Stimulated activated naive CD4-positive, alpha-beta T cell treated with Interleukin-2 at 50 U/mL for 16 hours (primary cell): ENCODE measurements around the gene INO80E.

Source experiments
- DNase-seq: peaks from one replicate; lab custom pipeline; 2025; lab: John Stamatoyannopoulos, UW

INO80E gene

DNA sequence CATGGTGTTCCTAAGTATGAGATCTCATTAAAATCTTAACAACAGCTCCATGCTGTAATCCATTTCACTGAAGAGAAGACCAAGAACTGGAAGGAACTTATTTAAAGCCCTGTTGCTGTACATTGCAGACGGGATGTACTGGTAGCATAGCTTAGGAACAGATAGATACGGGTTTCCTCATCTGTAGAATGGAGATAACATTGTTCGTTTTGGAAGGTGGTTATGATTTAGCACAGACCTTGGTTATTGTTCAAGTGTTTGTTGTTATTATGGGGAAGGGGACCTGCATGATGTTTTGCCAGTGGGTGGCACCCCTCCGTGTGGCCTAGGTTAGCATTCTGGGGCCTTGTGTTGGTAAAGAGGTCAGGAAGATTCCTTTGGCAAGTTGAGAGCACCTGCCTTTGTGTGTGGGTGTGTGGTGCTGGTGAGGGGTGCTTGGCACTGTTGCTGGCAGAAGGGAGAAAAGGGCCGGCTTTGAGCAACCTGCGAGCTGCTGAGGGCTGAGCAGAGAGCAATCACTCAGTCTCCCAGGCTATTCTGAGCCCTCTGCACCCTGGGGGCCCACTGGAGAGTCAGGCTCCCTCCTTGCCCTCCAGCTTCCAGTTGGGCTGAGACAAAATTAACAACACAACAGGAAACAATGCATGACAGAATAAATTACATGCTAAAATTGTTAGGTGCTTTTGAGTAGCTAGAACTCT is 20.1 kb upstream of the INO80E start:
- no peak for DNase-seq

GRCh38 chr16:29977063-29977825 is 18.8 kb upstream of the INO80E start:
- no peak for DNase-seq

DNA sequence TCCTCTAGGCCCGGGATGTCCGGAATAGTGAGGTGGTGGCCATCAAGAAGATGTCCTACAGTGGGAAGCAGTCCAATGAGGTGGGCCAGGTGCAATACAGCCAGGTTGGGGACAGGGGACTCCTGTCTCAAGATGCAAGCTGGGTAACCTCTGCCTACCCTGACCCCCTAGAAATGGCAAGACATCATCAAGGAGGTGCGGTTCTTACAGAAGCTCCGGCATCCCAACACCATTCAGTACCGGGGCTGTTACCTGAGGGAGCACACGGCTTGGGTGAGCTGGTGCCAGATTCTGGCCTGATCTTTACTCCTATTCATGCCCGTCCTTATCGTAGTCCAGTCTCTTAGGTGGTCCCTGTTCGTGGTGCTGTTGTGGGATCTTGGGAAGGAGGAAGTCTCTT is 18.0 kb upstream of the INO80E start:
- DNase-seq: no peak

GRCh38 chr16:29978564-29979270 is 17.3 kb upstream of the INO80E start:
- no peak for DNase-seq

GRCh38 chr16:29982560-29983419 is 13.3 kb upstream of the INO80E start:
- DNase-seq: no peak

- DNase-seq: no peak
Observed at GRCh38 chr16:29983420-29984136, 12.5 kb upstream of the INO80E start.

DNA sequence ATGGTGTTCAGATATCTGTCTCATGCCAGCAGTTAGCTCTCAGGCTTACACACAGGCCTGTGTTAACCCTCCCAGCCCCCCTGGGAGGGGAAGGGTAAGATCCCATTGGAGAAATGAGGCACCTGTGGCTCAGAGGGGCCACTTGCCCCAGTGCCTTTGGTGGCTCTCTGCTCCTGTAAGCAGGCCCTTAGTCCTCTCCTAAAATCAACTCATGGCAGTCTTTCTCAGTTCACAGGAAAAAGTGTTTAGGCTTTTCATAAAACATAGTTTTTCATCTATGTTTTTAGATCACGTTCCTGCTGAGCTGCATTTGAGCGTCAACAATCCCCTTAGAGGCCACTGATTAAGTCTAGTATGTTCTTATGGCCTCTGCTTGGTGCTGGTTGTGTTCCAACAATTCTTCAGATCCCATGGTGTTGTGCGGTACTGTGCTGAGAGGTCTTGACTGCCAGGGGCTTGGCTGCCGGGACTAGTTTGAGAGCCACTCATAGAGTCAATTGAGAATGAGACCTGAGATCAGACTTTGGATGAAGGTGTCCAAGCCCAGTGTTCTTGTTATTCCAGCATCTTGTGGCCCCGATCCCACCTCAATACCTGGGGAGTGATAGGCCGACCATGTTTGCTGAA is 11.8 kb upstream of the INO80E start:
- no peak for DNase-seq

- DNase-seq: no peak
Observed at GRCh38 chr16:29984764-29985147, 11.3 kb upstream of the INO80E start.

DNA sequence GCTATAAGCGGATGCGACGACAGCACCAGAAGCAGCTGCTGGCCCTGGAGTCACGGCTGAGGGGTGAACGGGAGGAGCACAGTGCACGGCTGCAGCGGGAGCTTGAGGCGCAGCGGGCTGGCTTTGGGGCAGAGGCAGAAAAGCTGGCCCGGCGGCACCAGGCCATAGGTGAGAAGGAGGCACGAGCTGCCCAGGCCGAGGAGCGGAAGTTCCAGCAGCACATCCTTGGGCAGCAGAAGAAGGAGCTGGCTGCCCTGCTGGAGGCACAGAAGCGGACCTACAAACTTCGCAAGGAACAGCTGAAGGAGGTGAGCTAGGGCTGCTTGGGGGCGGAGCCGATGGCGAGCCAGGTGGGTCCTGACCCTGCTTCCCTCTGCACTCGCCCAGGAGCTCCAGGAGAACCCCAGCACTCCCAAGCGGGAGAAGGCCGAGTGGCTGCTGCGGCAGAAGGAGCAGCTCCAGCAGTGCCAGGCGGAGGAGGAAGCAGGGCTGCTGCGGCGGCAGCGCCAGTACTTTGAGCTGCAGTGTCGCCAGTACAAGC is 10.7 kb upstream of the INO80E start:
- no peak for DNase-seq

DNA sequence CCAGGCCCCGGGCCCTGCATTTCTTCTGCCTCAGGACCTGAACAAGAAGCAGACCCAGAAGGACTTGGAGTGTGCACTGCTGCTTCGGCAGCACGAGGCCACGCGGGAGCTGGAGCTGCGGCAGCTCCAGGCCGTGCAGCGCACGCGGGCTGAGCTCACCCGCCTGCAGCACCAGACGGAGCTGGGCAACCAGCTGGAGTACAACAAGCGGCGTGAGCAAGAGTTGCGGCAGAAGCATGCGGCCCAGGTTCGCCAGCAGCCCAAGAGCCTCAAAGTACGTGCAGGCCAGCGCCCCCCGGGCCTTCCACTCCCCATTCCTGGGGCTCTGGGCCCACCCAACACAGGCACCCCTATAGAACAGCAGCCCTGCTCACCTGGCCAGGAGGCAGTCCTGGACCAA is 9.8 kb upstream of the INO80E start:
- DNase-seq: no peak

- no peak for DNase-seq
Observed at GRCh38 chr16:29986931-29987330, 9.1 kb upstream of the INO80E start.

DNA sequence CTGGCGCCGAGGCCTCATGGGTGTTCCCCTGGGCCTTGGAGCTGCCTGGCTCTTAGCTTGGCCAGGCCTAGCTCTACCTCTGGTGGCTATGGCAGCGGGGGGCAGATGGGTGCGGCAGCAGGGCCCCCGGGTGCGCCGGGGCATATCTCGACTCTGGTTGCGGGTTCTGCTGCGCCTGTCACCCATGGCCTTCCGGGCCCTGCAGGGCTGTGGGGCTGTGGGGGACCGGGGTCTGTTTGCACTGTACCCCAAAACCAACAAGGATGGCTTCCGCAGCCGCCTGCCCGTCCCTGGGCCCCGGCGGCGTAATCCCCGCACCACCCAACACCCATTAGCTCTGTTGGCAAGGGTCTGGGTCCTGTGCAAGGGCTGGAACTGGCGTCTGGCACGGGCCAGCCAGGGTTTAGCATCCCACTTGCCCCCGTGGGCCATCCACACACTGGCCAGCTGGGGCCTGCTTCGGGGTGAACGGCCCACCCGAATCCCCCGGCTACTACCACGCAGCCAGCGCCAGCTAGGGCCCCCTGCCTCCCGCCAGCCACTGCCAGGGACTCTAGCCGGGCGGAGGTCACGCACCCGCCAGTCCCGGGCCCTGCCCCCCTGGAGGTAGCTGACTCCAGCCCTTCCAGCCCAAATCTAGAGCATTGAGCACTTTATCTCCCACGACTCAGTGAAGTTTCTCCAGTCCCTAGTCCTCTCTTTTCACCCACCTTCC is 8.5 kb upstream of the INO80E start:
- no peak for DNase-seq

- DNase-seq: no peak
Observed at GRCh38 chr16:29988346-29989075, 7.5 kb upstream of the INO80E start.

GRCh38 chr16:29989111-29989858 is 6.8 kb upstream of the INO80E start:
- DNase-seq: no peak

DNA sequence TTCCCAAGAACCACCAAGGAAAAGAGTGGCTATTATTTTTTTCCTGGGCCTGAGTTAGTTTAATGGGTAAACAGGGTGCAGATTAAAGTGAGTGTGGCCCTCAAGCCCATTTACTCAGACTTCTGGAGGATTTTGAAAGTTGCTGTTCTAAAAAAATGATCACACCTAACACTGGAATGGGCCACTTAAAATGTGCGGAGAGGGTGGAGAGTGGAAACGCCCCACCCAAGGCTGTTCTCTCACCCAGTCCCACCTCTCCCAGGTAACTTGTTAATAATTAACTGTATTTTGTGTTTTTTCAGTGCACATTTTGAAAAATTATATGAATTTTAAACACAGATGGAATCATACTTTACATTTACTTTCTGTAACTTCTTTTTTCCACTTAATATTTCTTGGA is 6.0 kb upstream of the INO80E start:
- DNase-seq: no peak

GRCh38 chr16:29990883-29991570 is 5.0 kb upstream of the INO80E start:
- DNase-seq: no peak

GRCh38 chr16:29991571-29991904 is 4.5 kb upstream of the INO80E start:
- no peak for DNase-seq

DNA sequence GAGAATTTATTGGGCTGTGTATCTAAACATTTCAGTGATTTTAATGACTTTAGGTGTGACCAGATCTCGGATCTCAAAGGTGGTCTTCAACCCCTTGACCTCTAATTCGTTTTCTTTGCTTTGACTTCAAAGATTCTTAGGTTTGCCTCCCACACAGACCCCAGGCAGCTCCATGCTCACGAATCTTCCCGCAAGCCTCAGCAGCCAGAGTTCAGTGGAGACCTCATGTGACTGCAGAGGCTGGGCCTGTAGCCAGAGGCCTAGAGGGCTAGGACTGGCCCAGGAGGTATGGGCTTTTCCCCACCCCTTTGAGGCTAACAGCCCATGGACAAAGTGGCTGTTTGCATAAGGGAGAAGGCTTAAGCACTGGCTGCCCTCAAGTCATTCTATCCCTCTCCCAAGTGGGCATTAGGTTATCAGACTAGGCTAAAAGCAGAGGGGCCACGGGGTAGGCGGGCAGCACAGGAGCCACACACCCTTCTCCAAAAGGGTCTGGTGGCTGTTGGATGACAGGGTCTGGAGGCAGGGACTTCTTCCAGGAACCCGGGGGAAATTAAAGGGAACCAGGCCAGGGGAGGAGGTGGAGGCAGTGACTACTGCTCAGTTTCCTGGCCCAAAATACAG is 3.6 kb upstream of the INO80E start:
- DNase-seq: no peak
